ENCODE data around the gene LCK.
"Not testable (repeated sequence)": the region's sequence is repeated elsewhere in the genome, so short reads cannot be mapped to it uniquely, and the experiment has no call there.

The LCK gene

DNA sequence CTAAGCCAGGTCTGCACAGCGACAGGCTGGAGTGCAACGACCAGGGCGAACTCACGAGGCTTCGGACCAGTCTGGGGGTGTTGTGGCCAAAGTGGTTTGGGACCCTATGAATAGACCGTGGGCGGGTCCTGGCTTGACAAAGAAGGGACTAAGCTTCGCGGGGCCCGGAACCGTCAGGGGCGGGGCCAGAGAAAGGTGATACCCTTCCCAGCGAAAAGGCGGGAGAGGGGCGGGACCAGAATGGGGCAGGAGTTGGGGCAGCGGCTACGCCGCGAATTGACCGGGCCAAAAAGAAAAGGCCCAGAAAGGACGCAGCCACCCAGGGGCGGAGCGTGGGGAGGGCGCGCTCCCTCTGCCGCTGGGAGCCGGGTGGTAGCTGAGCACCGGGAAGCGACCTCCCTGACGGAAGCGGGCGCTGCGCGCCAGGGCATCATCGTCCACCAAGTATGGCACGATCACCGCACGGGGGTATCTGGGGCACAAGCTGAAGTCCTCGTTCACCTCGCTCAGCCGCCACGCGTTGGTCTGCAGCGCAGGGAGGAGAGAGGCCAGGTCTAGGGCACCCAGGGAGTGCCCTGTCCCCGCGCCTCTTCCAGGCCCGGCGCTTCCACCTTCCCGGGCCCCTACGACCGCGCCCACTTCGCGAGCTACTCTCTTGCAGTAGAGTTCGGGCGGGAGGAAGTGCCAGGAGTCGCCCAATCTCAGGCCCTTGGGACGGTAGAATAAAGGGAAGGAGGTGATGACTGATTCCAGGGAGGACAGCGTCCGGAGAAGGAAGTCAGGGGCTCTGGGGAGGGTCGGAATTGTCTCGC lies 10.7 kb upstream of the LCK start:
- no peak for DNase-seq (ENCODE audit: low spot score)

DNA sequence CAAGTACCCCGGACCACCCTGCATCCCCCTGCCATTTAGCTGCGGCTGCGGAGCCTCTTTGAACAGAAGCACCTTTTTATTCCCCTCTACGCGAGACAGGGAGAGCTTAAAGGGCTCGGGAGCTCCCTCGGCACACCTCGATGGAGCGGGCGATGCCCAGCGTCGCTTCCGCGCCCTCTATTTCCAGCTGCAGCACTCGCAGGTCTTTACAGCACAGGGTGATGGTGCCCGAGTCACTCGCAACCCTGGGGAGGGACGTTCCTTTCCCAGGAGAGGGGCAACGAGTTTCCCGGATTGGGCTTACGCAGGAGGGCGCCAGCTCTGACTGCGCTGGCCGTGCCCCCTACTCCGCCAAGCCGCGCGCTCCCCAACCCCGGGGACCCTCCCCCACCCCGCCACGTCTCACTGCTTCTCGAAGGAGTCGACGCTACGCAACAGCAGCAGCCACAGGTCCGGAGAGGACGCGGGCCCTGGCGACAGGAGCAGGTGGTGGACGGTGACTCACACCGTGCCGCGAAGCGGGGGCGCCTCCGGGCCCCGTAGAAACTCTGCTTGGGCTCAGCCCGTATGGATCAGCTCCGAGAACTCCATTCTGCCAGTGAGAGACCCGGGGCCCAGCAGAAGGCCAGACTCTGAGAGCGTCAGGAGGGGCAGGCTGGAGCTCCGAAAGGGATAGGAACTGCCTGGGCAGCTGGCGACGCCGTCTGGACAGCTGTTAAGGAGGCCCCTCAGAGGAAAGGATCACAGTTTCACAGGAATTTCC lies 9.9 kb upstream of the LCK start:
- no peak for DNase-seq (ENCODE audit: low spot score)

DNA sequence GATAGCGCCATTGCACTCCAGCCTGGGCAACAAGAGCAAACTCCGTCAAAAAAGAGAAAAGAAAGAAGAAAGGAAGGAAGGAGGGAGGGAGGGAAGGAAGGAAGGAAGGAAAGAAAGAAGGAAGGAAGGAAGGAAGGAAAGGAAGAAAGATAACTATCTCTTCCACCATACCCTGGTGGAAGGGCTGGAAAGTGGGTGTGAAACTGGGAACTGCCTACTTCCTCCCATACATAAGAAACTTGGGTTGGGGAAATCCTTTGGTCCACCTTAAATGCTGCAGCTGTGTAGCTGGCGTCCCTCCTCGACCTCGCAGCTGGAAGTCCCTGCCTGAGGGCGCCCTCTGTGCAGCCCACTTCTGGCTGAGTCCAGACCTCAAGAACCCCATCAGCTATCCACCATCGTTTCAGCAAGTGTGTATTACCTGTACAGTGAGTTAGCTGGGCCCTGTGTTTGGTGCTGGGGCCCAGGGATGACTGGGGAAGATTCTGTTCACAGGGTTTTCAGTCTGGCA lies 8.7 kb upstream of the LCK start:
- DNase-seq (ENCODE audit: low spot score): no peak

DNA sequence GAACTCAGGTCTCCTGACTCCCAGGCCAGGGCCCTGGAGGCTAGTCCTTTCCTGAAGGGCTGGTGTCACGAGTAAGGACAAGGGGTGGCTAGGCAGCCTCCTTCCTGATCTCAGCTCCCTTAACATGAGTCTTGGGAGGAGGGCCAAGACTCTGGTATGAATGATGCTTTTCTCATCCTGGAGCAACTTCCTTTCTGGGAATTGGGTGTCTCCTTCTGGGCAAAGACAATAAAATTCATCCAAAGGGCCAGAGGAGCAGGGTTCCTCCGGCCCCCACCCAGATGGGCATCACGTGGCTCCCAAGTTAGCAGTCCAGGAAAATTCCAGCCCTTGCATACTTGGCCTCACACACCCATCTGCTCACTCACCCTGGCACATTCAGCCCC lies 4.2 kb upstream of the LCK start, which contains the start of gene FAM167B:
Gene FAM167B, plus strand, starts transcription at position 335 of the 386 bp plus-strand sequence. CDS start 200 bp downstream, outside the sequence.
- DNase-seq (ENCODE audit: low spot score): no peak

DNA sequence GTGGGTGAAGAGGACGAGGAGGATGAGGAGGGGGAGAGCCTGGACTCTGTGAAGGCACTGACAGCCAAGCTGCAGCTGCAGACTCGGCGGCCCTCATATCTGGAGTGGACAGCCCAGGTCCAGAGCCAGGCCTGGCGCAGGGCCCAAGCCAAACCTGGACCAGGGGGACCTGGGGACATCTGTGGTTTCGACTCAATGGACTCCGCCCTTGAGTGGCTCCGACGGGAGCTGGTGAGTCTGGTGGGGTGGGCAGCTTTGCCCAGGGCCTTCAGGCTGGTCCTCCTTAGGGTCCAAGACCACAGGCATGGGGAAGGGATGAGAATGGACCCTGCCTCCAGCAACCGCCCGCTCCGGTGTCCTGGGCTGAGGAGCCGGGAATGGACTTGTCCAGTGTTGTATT lies 3.6 kb upstream of the LCK start:
- no peak for DNase-seq (ENCODE audit: low spot score)

DNA sequence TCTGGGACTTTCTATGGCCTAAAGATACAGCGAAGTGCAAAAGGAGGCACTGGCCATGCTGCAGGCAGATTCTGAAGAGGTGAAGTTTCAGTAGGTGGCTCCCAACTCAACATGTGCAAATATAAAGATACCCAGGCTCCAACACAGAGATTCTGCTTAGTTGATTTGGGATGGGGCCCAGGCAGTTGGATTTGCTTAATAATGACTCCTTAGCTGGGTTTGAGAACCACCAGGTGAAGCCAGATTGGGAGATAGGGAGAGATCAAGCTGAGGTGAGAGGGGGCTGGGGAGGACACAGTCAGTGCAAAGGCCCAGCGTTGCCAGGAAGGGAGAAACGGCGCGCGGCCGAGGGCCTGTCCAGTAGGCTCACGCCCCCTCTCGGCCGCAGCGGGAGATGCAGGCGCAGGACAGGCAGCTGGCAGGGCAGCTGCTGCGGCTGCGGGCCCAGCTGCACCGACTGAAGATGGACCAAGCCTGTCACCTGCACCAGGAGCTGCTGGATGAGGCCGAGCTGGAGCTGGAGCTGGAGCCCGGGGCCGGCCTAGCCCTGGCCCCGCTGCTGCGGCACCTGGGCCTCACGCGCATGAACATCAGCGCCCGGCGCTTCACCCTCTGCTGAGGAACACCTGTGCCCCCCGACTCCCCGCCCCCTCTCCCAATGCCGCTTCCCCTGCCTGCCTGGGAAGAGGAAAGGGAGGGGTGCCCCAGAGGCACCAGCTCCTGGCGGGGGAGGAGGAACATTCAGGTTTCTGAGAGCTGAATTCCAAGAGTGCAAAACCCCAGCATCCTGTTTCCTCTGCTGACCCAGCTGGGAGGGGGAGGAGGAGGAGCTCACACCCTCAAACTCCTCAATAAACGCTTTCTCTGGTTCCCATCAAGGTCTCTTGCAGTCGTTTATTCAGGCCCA lies 2.8 kb upstream of the LCK start:
- DNase-seq (ENCODE audit: low spot score): peak; percentile 90

DNA sequence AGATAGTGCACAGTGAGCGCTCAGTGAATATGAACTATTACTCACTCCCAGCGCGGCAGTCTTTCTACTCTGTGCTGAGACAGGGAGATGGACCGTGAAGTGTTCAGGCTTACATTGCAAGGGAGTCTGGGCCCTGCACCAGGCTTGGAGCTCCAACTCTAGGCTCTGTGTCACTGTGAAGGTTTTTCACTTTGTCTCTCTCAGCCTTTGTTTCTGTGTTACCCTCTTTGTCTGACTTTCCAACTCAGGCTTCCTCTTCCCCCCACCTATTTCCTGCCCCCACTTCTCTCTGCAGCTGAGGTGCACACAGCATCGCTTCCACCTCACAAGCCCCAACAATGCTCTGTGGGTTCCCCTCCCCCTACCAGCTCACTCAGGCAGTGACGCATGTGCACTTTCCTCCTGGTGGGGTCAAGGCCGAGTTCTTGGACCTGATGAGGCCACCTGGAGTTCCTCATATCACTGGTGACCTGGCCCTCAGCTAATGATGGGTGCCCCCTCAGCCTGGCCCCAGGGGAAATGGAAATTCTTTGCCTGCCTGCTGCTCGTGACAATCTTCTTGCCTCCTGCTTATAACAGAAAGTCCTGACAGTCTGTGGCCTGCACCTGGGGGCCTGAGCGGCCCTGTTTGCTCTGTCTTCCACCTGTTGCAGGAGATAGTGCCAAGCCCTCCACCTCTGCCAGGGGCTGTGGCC lies 1.1 kb upstream of the LCK start:
- peak; percentile 92 for DNase-seq (ENCODE audit: low spot score)

DNA sequence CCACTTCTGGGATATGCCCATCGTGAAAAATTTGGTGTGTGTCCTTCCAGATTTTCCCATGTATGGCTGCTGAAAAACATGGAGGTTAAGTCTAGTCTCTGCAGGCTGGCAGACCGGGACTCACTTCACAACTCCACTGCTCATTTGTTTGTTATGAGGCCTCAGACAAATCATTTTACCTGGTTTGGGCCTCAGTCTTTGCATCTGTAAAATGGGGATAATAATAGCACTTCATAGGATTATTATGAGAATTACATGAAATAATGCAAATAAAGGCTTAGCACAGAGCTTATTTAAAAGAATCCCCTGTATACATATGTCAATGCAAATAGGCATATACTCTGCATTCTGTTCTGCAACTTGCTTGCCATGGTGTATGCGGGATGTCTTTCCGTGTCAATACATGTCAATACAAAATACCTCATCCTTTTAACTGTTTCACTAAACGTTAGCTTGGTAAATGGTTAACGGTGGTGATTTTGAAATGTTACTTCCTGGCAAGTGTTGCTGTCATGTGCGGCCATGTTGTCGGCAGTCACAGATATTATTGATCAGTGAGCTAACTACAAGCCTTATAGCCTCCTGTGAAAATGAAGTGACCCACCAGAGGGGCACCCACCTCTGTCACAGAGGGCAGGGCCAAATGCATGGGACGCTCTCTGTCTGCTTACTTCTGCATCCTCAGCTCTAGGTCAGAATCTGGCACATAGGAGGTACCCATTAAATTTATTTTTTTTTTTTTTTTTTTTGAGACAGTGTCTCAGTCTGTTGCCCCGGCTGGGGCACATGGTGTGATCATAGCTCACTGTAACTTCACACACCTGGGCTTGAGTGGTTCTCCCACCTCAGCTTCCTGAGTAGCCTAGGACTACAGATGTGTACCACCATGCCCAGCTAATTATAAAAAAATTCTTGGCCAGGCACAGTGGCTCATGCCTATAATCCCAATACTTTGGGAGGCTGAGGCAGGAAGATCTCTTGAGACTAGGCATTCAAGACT lies 4.3 kb downstream of the LCK start:
- peak; percentile 70 for DNase-seq (ENCODE audit: low spot score)

DNA sequence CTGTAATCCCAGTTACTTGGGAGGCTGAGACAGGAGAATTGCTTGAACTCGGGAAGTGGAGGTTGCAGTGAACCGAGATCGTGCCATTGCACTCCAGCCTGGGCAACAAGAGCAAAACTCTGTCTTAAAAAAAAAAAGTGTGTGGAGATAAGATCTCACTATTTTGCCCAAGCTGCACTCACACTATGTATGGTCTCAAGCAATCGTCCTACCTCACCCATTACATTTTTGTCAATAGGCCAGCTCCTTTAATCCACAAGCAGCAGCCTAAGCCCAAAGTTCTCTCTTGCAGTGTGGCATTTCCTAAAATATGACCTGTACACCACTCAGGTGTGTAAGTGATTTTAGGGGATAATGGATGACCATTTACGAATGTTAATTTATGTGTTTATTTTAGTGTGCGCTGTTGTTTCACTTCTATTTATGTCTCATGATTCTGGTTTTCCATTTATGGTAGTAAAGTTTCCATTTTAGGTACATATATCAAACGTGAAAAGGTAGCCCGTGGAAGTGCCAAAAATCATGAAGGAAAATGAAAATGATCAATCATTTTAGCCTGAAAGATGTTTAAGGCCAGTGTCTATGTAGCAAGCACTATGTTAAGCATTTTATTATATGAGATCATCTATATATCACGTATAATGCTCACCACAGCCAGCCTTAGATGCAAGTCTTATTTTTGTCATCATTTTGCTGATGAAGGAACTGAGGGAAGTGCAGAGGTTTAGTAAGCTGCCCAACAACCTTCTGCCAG lies 5.6 kb downstream of the LCK start:
- DNase-seq (ENCODE audit: low spot score): peak; percentile 49

DNA sequence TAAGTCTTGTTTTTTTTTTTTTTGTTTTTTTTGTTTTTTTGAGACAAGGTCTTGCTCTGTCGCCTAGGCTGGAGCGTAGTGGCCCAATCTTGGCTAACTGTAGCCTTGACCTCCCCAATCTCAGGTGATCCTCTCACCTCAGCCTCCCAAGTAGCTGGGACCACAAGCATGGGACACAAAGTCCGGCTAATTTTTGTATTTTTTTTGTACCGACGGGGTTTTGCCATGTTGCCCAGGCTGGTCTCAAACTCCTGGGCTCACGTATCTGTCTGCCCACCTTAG lies 6.1 kb downstream of the LCK start:
- no peak for DNase-seq (ENCODE audit: low spot score)

DNA sequence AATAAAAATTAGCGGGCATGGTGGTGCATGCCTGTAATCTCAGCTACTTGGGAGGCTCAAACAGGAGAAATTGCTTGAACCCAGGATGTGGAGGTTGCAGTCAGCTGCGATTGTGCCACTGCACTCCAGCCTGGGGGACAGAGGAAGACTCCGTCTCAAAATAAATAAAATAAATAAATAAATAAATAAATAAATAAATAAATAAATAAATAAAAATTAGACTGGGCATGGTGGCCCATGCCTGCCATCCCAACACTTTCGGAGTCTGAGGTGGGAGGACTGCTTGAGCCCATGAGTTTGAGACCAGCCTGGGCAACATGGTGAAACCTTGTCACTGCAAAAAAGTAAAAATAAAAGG lies 12.2 kb downstream of the LCK start:
- not testable (repeated sequence) for DNase-seq (ENCODE audit: low spot score)

DNA sequence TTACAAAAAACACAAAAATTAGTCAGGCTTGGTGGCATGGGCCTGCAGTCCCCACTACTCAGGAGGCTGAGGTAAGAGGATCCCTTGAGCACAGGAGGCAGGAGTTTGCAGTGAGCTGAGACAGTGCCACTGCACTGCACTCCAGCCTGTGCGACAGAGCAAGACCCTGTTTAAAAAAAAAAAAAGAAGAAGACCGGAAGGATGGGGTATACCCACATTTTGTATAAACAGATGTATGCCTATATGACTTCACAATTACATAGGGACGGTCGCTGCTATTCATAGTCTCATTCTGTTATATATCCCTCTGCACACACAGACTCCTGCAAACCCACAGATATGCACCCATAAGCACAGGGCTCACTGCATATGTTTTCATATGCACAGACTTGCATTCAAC lies 12.7 kb downstream of the LCK start:
- DNase-seq (ENCODE audit: low spot score): no peak

DNA sequence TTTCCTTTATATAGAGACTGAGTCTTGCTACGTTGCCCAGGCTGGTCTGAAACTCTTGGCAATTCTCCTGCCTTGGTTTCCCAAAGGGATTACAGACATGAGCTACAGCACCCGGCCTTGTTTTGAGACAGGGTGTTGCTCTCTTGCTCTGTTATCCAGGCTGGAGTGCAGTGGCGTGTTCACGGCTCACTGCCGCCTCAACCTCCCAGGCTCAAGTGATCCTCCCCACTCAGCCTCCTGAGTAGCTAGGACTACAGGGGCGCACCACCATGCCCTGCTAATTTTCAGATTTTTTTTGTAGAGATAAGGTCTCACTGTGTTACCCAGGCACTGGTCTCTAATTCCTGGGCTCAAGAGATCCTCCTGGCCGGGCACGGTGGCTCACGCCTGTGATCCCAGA lies 14.8 kb downstream of the LCK start:
- DNase-seq (ENCODE audit: low spot score): no peak

DNA sequence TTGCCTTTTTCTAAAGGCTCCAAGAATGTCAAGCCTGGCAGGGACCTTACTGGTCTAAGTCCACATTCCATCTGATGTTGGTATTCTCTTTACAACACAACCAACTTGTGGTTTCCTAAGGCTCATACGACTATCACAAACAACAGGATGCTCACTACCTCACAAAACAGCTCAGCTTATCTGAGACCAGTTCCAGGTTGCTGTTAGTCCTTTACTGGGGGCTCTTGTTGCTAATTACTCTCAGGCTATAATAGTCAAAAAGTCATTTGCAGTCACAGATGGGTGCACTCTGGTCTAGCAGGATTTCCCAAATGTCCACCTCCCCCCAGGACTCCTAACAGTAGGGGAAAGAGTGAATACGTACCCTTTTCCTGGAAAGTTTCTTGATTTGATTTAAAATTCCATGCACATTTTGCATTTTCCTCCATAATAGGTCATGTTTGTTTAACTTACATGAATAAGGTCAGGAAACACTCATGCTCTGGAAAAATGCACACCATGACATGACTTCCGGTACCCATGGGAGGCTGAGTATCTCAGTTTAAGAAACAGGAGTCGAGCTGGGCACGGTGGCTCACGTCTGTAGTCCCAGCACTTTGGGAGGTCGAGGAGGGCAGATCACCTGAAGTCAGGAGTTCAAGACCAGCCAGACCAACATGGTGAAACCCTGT lies 16.0 kb downstream of the LCK start:
- no peak for DNase-seq (ENCODE audit: low spot score)

DNA sequence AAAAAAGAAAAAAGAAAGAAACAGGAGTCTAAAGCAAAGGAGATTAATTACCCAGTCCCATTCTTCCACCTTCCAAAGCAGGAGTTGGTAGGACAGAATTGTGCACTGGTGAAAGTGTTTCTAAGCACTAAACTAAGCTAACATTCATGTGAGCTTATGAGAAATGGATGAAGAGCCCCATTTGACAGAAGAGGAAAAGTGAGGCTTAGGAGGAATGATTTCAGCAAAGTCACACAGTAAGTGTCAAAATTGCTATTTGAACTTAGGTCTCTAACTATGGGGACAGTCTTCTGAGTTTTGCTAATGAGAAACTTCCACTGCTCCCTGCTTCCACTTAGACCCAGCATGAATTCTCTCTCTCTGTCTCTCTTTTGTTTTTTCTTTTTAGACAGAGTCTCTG lies 18.7 kb downstream of the LCK start:
- no peak for DNase-seq (ENCODE audit: low spot score)

DNA sequence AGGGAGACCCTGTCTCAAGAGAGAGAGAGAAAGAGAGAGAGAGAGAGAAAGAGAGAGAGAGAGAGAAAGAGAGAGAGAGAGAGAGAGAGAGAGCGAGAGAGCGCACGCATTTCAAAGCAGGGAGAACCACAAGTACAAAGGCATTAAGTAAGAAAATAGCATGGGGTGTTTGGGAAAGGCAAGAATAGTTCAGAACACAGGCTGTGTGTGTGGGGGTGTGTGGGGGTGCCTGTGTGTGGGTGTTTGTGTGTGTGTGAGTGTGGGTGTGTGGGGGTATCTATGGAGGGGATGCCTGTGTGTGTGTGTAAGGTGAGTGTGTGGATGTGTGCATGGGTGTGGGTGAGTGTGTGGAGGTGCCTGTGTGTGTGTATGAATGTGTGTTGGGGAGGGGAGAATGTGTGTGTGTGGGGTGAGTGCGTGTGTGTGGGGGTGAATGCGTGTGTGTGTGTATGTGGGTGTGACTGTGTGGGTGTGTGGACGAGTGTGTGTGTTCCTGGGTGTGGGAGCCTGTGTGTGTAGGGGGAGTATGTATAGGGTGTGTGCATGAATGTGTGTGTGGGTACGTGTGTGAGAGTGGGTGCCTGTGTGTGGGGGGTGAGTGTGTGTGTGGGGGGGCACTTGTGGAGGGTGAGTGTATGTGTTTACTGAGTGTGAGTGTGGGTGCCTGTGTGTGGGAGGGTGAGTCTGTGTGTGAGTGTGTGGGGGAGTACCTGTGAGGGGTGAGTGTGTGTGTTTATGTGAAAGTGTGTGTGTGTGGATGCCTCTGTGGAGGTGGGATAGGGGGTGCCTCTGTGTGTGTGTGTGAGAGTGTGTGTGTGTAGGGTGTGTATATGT lies 21.7 kb downstream of the LCK start:
- DNase-seq (ENCODE audit: low spot score): no peak

DNA sequence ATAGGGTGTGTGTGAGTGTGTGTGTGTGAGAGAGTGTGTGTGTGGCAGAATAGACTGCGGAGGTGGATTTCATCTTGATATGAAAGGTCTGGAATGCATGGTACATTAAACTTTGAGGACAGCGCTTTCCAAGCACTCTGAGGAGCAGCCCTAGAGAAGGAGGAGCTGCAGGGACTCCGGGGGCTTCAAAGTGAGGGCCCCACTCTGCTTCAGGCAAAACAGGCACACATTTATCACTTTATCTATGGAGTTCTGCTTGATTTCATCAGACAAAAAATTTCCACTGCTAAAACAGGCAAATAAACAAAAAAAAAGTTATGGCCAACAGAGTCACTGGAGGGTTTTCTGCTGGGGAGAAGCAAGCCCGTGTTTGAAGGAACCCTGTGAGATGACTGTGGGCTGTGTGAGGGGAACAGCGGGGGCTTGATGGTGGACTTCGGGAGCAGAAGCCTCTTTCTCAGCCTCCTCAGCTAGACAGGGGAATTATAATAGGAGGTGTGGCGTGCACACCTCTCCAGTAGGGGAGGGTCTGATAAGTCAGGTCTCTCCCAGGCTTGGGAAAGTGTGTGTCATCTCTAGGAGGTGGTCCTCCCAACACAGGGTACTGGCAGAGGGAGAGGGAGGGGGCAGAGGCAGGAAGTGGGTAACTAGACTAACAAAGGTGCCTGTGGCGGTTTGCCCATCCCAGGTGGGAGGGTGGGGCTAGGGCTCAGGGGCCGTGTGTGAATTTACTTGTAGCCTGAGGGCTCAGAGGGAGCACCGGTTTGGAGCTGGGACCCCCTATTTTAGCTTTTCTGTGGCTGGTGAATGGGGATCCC lies 22.5 kb downstream of the LCK start:
- DNase-seq (ENCODE audit: low spot score): peak; percentile 72

All from activated CD4-positive, alpha-beta T cell treated with anti-CD3 and anti-CD28 coated beads, Interleukin-2, Interleukin-4, amounts not matched to agents 100 ng/mL and 50 ng/mL, durations not matched to agents 16 hours and 8 hours (primary cell).